Measurements from ENCODE around the gene SHISA7. TPM values are rescaled to one million over a fixed set of nuclear protein-coding genes. Genes with fewer than 3 reads are reported as not detected.
A peak's percentile ranks its signal among the peaks of the same experiment; 100 is the strongest.

Gene SHISA7
- total and polyA plus RNA-seq, 10 donors = 0.03 to 0.27 TPM; not detected in 8

GRCh38 chr19:55440411-55441105, 2.5 kb downstream of the SHISA7 start:
- no peak for DNase-seq

GRCh38 chr19:55439052-55439451, 4.0 kb downstream of the SHISA7 start:
- no peak for DNase-seq
- no peaks in the 10 kb centered on the region for H3K9me3 ChIP-seq
- no peaks in the 10 kb centered on the region for H3K36me3 ChIP-seq
- H3K4me3 ChIP-seq = no peak overlapping the region
- intact Hi-C loops (cut with DNase I; ENCODE audit: low total_unique reads) = no loop called here
- TF ChIP-seq CTCF (IDR thresholded peaks at IDR 0.05 in 8 of 11, conservative IDR thresholded peaks at IDR 0.05 in 3 of 11) (no peak), POLR2AphosphoS5 (IDR thresholded peaks at IDR 0.05) (no peak), POLR2A (IDR thresholded peaks at IDR 0.05) (no peak)
- H3K4me1 ChIP-seq = peaks cover 11 to 35% (median 26%) of the 10 kb centered on the region in 6 donors
- H3K27me3 ChIP-seq (replicated peaks in 1 of 7) = peaks cover 7 to 90% (median 73%) of the 10 kb centered on the region in 7 donors
- WGBS, 5 donors = 69 to 80% (median 75%) methylated on average over 5 of the region's 5 CpGs
- no peak overlapping the region for H3K27ac ChIP-seq

More at GRCh38 chr19:55440411-55441105, 2.5 kb downstream of the SHISA7 start:
- Histone ChIP-seq H3K27me3 (replicated peaks in 1 of 7) (peaks cover 7 to 100% (median 88%) of the 10 kb centered on the region in 7 donors), H3K9me3 (no peaks in the 10 kb centered on the region), H3K36me3 (no peaks in the 10 kb centered on the region), H3K4me3 (peak overlapping the region in 1 of 8 donors; percentile 21), H3K27ac (no peak overlapping the region), H3K4me1 (peaks cover 11 to 35% (median 26%) of the 10 kb centered on the region in 6 donors)
- intact Hi-C loops (cut with DNase I; ENCODE audit: low total_unique reads) = no loop called here
- WGBS, 5 donors = 7 to 15% (median 11%) methylated on average over 36 to 39 of the region's 39 CpGs
- no peak for TF ChIP-seq POLR2A (IDR thresholded peaks at IDR 0.05)
- no peak for TF ChIP-seq CTCF (IDR thresholded peaks at IDR 0.05 in 8 of 11, conservative IDR thresholded peaks at IDR 0.05 in 3 of 11)
- TF ChIP-seq POLR2AphosphoS5 (IDR thresholded peaks at IDR 0.05) = no peak

- TF ChIP-seq POLR2AphosphoS5 (IDR thresholded peaks at IDR 0.05) = no peak
- no peak for TF ChIP-seq CTCF (IDR thresholded peaks at IDR 0.05 in 8 of 11, conservative IDR thresholded peaks at IDR 0.05 in 3 of 11)
- TF ChIP-seq POLR2A (IDR thresholded peaks at IDR 0.05) = no peak
- Histone ChIP-seq H3K9me3 (no peaks in the 10 kb centered on the region), H3K27me3 (replicated peaks in 1 of 7) (peaks cover 10 to 90% (median 74%) of the 10 kb centered on the region in 7 donors), H3K36me3 (no peaks in the 10 kb centered on the region), H3K4me3 (no peak overlapping the region), H3K27ac (no peak overlapping the region), H3K4me1 (peaks cover 11 to 26% (median 24%) of the 10 kb centered on the region in 6 donors)
- intact Hi-C loops (cut with DNase I; ENCODE audit: low total_unique reads) = no loop called here
- no peak for DNase-seq
- 2 to 5% (median 3%) methylated on average over 12 to 17 of the region's 17 CpGs for WGBS, 5 donors
These were observed 5.7 kb downstream of the SHISA7 start for GRCh38 chr19:55437410-55437809.

GRCh38 chr19:55436847-55437246, 6.3 kb downstream of the SHISA7 start:
- Histone ChIP-seq H3K36me3 (no peaks in the 10 kb centered on the region), H3K4me1 (peaks cover 11 to 20% (median 18%) of the 10 kb centered on the region in 6 donors), H3K4me3 (no peak overlapping the region), H3K27ac (no peak overlapping the region), H3K27me3 (replicated peaks in 1 of 7) (peaks cover 10 to 90% (median 74%) of the 10 kb centered on the region in 7 donors), H3K9me3 (no peaks in the 10 kb centered on the region)
- TF ChIP-seq POLR2AphosphoS5 (IDR thresholded peaks at IDR 0.05) (no peak), CTCF (IDR thresholded peaks at IDR 0.05 in 8 of 11, conservative IDR thresholded peaks at IDR 0.05 in 3 of 11) (no peak), POLR2A (IDR thresholded peaks at IDR 0.05) (no peak)
- DNase-seq = no peak
- WGBS, 5 donors = 44 to 52% (median 50%) methylated on average over 8 of the region's 8 CpGs
- intact Hi-C loops (cut with DNase I; ENCODE audit: low total_unique reads) = no loop called here

All from spleen (tissue), 11 donors.